ENCODE measurements around the gene NRIP1.

The NRIP1 gene

DNA sequence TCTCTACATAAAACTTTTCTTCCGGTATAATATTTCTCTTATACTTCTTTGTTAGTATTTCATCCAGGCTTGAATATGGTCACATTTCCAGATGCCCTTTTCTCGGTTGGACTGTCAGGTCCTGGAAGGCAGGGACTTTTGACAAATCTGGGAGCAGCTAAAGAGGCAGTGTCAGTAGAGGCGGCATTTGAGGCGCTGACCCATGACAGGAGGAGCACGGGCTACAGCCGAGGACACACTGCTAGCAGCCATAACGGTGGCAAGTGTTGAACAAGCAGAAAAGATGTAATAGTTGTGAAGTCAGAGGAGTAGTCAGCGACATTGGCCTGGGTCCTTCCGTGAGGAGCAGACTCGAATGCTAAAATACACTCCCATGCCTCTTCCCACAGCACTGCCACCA lies 14.5 kb upstream of the NRIP1 start:
- Histone ChIP-seq H4K8ac (ENCODE audit: low read depth, low read length) (no peak overlapping the region), H3K79me2 (ENCODE audit: control insufficient read depth, insufficient read depth, low read length, poor library complexity) (no peaks in the 10 kb centered on the region), H3K4me3 (ENCODE audit: low read depth, low read length) (no peak overlapping the region), H3K9ac (ENCODE audit: low read length) (no peak overlapping the region), H2BK12ac (ENCODE audit: low read length) (no peak overlapping the region), H3K4me1 (ENCODE audit: control insufficient read depth in 1 of 2, insufficient read depth in 2 of 2, low read length in 2 of 2) (no peaks in the 10 kb centered on the region), H4K91ac (ENCODE audit: low read depth, low read length) (no peak overlapping the region), H3K23ac (ENCODE audit: low read length) (no peak overlapping the region), H3K18ac (ENCODE audit: low read length) (no peak overlapping the region), H3K27ac (ENCODE audit: low read depth, low read length) (no peak overlapping the region), H3K79me1 (ENCODE audit: low read length) (no peaks in the 10 kb centered on the region), H3K9me3 (ENCODE audit: insufficient read depth, low read depth, low read length) (no peaks in the 10 kb centered on the region), H2AFZ (ENCODE audit: insufficient read depth, low read length, poor library complexity) (no peak overlapping the region), H3K36me3 (ENCODE audit: control insufficient read depth in 1 of 2, insufficient read depth in 2 of 2, low read length in 2 of 2) (no peaks in the 10 kb centered on the region), H2AK5ac (ENCODE audit: low read length) (no peak overlapping the region), H3K27me3 (ENCODE audit: insufficient read depth, low read length) (no peaks in the 10 kb centered on the region), H3K14ac (ENCODE audit: low read length) (no peak overlapping the region), H3K4me2 (ENCODE audit: low read length) (no peak overlapping the region), H3K4ac (ENCODE audit: low read depth, low read length) (no peak overlapping the region), H4K12ac (ENCODE audit: low read depth, low read length) (no peak overlapping the region), H2BK120ac (ENCODE audit: insufficient read depth, low read length, poor library complexity) (no peak overlapping the region), H2BK5ac (ENCODE audit: low read depth, low read length, poor library complexity) (no peak overlapping the region)
- no peak for DNase-seq
- no CpG with 5 or more reads among the region's 10 CpGs for WGBS (ENCODE audit: extremely low coverage, insufficient coverage, insufficient read length)

DNA sequence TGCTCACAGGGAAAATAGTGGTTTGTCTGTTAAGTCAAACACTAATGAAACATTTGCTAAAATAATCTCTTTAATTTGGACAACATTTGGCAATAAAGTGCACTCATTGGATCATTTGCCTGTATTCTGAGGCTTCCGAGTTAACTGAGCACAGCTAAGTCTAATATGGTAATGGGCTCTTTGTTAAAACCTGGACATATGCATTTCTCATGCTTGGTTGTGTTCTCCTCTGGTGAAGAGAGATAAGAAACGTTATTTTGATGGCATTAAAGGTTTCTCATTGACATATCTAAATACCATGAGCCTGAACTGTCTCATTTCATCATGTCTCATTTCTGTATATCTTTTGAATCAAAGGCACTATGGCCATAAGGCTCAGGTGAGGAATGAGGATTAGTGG lies 13.4 kb upstream of the NRIP1 start:
- DNase-seq, result no peak
- no peak overlapping the region for H2AFZ ChIP-seq (ENCODE audit: insufficient read depth, low read length, poor library complexity)
- H3K9me3 ChIP-seq (ENCODE audit: insufficient read depth, low read depth, low read length), result no peaks in the 10 kb centered on the region
- no peak overlapping the region for H3K18ac ChIP-seq (ENCODE audit: low read length)
- H3K27me3 ChIP-seq (ENCODE audit: insufficient read depth, low read length), result no peaks in the 10 kb centered on the region
- H4K12ac ChIP-seq (ENCODE audit: low read depth, low read length), result no peak overlapping the region
- H3K27ac ChIP-seq (ENCODE audit: low read depth, low read length), result no peak overlapping the region
- H2BK120ac ChIP-seq (ENCODE audit: insufficient read depth, low read length, poor library complexity), result no peak overlapping the region
- no peak overlapping the region for H3K23ac ChIP-seq (ENCODE audit: low read length)
- no peak overlapping the region for H2BK12ac ChIP-seq (ENCODE audit: low read length)
- no CpG with 5 or more reads among the region's 2 CpGs for WGBS (ENCODE audit: extremely low coverage, insufficient coverage, insufficient read length)
- no peaks in the 10 kb centered on the region for H3K79me1 ChIP-seq (ENCODE audit: low read length)
- no peak overlapping the region for H3K4me2 ChIP-seq (ENCODE audit: low read length)
- no peaks in the 10 kb centered on the region for H3K4me1 ChIP-seq (ENCODE audit: control insufficient read depth in 1 of 2, insufficient read depth in 2 of 2, low read length in 2 of 2)
- H2AK5ac ChIP-seq (ENCODE audit: low read length), result no peak overlapping the region
- H3K4ac ChIP-seq (ENCODE audit: low read depth, low read length), result no peak overlapping the region
- H4K91ac ChIP-seq (ENCODE audit: low read depth, low read length), result no peak overlapping the region
- H3K4me3 ChIP-seq (ENCODE audit: low read depth, low read length), result no peak overlapping the region
- H3K9ac ChIP-seq (ENCODE audit: low read length), result no peak overlapping the region
- no peak overlapping the region for H4K8ac ChIP-seq (ENCODE audit: low read depth, low read length)
- H3K79me2 ChIP-seq (ENCODE audit: control insufficient read depth, insufficient read depth, low read length, poor library complexity), result no peaks in the 10 kb centered on the region
- no peaks in the 10 kb centered on the region for H3K36me3 ChIP-seq (ENCODE audit: control insufficient read depth in 1 of 2, insufficient read depth in 2 of 2, low read length in 2 of 2)
- H3K14ac ChIP-seq (ENCODE audit: low read length), result no peak overlapping the region
- no peak overlapping the region for H2BK5ac ChIP-seq (ENCODE audit: low read depth, low read length, poor library complexity)

GRCh38 chr21:15077529-15078145 lies 12.8 kb upstream of the NRIP1 start:
- H3K36me3 ChIP-seq (ENCODE audit: control insufficient read depth in 1 of 2, insufficient read depth in 2 of 2, low read length in 2 of 2), result no peaks in the 10 kb centered on the region
- no peak overlapping the region for H2BK5ac ChIP-seq (ENCODE audit: low read depth, low read length, poor library complexity)
- no CpG with 5 or more reads among the region's 4 CpGs for WGBS (ENCODE audit: extremely low coverage, insufficient coverage, insufficient read length)
- no peaks in the 10 kb centered on the region for H3K9me3 ChIP-seq (ENCODE audit: insufficient read depth, low read depth, low read length)
- no peak overlapping the region for H4K12ac ChIP-seq (ENCODE audit: low read depth, low read length)
- H2AFZ ChIP-seq (ENCODE audit: insufficient read depth, low read length, poor library complexity), result no peak overlapping the region
- H3K4me2 ChIP-seq (ENCODE audit: low read length), result no peak overlapping the region
- no peak overlapping the region for H3K27ac ChIP-seq (ENCODE audit: low read depth, low read length)
- no peak overlapping the region for H3K9ac ChIP-seq (ENCODE audit: low read length)
- H3K79me1 ChIP-seq (ENCODE audit: low read length), result no peaks in the 10 kb centered on the region
- H2BK12ac ChIP-seq (ENCODE audit: low read length), result no peak overlapping the region
- no peak overlapping the region for H3K4me3 ChIP-seq (ENCODE audit: low read depth, low read length)
- DNase-seq, result no peak
- H3K4me1 ChIP-seq (ENCODE audit: control insufficient read depth in 1 of 2, insufficient read depth in 2 of 2, low read length in 2 of 2), result no peaks in the 10 kb centered on the region
- no peak overlapping the region for H3K4ac ChIP-seq (ENCODE audit: low read depth, low read length)
- H4K8ac ChIP-seq (ENCODE audit: low read depth, low read length), result no peak overlapping the region
- no peak overlapping the region for H2BK120ac ChIP-seq (ENCODE audit: insufficient read depth, low read length, poor library complexity)
- H3K14ac ChIP-seq (ENCODE audit: low read length), result no peak overlapping the region
- H2AK5ac ChIP-seq (ENCODE audit: low read length), result no peak overlapping the region
- no peaks in the 10 kb centered on the region for H3K79me2 ChIP-seq (ENCODE audit: control insufficient read depth, insufficient read depth, low read length, poor library complexity)
- no peaks in the 10 kb centered on the region for H3K27me3 ChIP-seq (ENCODE audit: insufficient read depth, low read length)
- no peak overlapping the region for H3K18ac ChIP-seq (ENCODE audit: low read length)
- H3K23ac ChIP-seq (ENCODE audit: low read length), result no peak overlapping the region
- H4K91ac ChIP-seq (ENCODE audit: low read depth, low read length), result no peak overlapping the region

DNA sequence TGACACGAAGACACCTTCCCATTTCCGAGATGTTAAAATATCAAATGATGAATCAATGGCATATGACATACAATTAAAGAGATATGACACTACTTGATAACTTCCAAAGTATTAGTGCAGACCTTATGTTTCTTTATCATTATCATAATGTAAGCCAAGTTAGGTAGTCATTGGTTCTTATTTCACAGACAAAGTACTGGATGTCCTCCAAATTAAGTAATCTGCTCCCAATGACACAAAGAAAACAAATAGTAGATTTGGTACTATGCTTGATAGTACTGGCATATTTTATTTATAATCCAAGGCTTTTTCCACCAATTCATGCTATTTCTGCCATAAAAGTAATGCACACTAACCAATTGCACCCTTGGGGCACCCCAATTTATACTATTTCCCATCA lies 11.9 kb upstream of the NRIP1 start:
- no peak overlapping the region for H4K12ac ChIP-seq (ENCODE audit: low read depth, low read length)
- H3K4me3 ChIP-seq (ENCODE audit: low read depth, low read length), result no peak overlapping the region
- H3K36me3 ChIP-seq (ENCODE audit: control insufficient read depth in 1 of 2, insufficient read depth in 2 of 2, low read length in 2 of 2), result no peaks in the 10 kb centered on the region
- no peaks in the 10 kb centered on the region for H3K9me3 ChIP-seq (ENCODE audit: insufficient read depth, low read depth, low read length)
- H2BK5ac ChIP-seq (ENCODE audit: low read depth, low read length, poor library complexity), result no peak overlapping the region
- H3K27ac ChIP-seq (ENCODE audit: low read depth, low read length), result no peak overlapping the region
- H3K79me1 ChIP-seq (ENCODE audit: low read length), result no peaks in the 10 kb centered on the region
- H3K4me2 ChIP-seq (ENCODE audit: low read length), result no peak overlapping the region
- no peaks in the 10 kb centered on the region for H3K4me1 ChIP-seq (ENCODE audit: control insufficient read depth in 1 of 2, insufficient read depth in 2 of 2, low read length in 2 of 2)
- H2AFZ ChIP-seq (ENCODE audit: insufficient read depth, low read length, poor library complexity), result no peak overlapping the region
- H4K8ac ChIP-seq (ENCODE audit: low read depth, low read length), result no peak overlapping the region
- H3K18ac ChIP-seq (ENCODE audit: low read length), result no peak overlapping the region
- no peak overlapping the region for H3K9ac ChIP-seq (ENCODE audit: low read length)
- no peak overlapping the region for H2BK120ac ChIP-seq (ENCODE audit: insufficient read depth, low read length, poor library complexity)
- no peaks in the 10 kb centered on the region for H3K27me3 ChIP-seq (ENCODE audit: insufficient read depth, low read length)
- no peak overlapping the region for H2AK5ac ChIP-seq (ENCODE audit: low read length)
- H3K14ac ChIP-seq (ENCODE audit: low read length), result no peak overlapping the region
- WGBS (ENCODE audit: extremely low coverage, insufficient coverage, insufficient read length), result no CpG with 5 or more reads among the region's 2 CpGs
- H3K23ac ChIP-seq (ENCODE audit: low read length), result no peak overlapping the region
- no peaks in the 10 kb centered on the region for H3K79me2 ChIP-seq (ENCODE audit: control insufficient read depth, insufficient read depth, low read length, poor library complexity)
- no peak overlapping the region for H2BK12ac ChIP-seq (ENCODE audit: low read length)
- H3K4ac ChIP-seq (ENCODE audit: low read depth, low read length), result no peak overlapping the region
- H4K91ac ChIP-seq (ENCODE audit: low read depth, low read length), result no peak overlapping the region
- no peak for DNase-seq

Data from trophoblast cell (in vitro differentiated cells and primary cell).